Astrocyte (in vitro differentiated cells and primary cell): ENCODE results near the gene PAK6. TPM values are rescaled to one million over a fixed set of nuclear protein-coding genes. Genes with fewer than 3 reads are reported as not detected.

ENCODE experiments used
- DNase-seq: peaks from one replicate; pipeline ENCODE4 v3.0.0-alpha.2; 2010; ENCODE audit warnings: low read depth
- FAIRE-seq: peaks from 2 replicates; lab custom pipeline; 2011; peaks lifted over from hg19 to GRCh38; lab: Jason Lieb, UNC
- H2AFZ ChIP-seq: 2 replicates; pipeline ENCODE4 v1.6.0; 2012; ENCODE audit warnings: low read depth, low read length, inconsistent platforms
- H3K27ac ChIP-seq: 2 replicates; pipeline ENCODE4 v1.5.1; 2011; ENCODE audit warnings: low read depth, low read length, inconsistent platforms
- H3K27me3 ChIP-seq: 2 replicates; pipeline ENCODE4 v1.6.0; 2011; ENCODE audit warnings: low read length, inconsistent platforms; ENCODE audit not compliant: insufficient read depth
- H3K36me3 ChIP-seq: 2 replicates; pipeline ENCODE4 v1.5.1; 2011; ENCODE audit warnings: low read length, inconsistent platforms; ENCODE audit not compliant: insufficient read depth
- H3K4me1 ChIP-seq: 2 replicates; pipeline ENCODE4 v1.5.1; 2011; ENCODE audit warnings: low read length, inconsistent platforms; ENCODE audit not compliant: insufficient read depth
- H3K4me2 ChIP-seq: 2 replicates; pipeline ENCODE4 v1.6.0; 2012; ENCODE audit warnings: low read length, inconsistent platforms
- H3K4me3 ChIP-seq: 2 replicates; pipeline ENCODE4 v1.5.1; 2011; ENCODE audit warnings: low read depth, mild to moderate bottlenecking, low read length, inconsistent platforms; ENCODE audit not compliant: insufficient read depth
- H3K79me2 ChIP-seq: 2 replicates; pipeline ENCODE4 v1.6.0; 2012; ENCODE audit warnings: mild to moderate bottlenecking, low read length, inconsistent platforms; ENCODE audit not compliant: insufficient read depth
- H3K9ac ChIP-seq: 2 replicates; pipeline ENCODE4 v1.6.0; 2012; ENCODE audit warnings: mild to moderate bottlenecking, low read length, inconsistent platforms
- H3K9me3 ChIP-seq: 2 replicates; pipeline ENCODE4 v1.5.1; 2012; ENCODE audit warnings: low read depth, mild to moderate bottlenecking, low read length, inconsistent platforms; ENCODE audit not compliant: insufficient read depth
- H4K20me1 ChIP-seq: 2 replicates; pipeline ENCODE4 v1.6.0; 2012; ENCODE audit warnings: low read length, inconsistent platforms; ENCODE audit not compliant: insufficient read depth
- H3K27ac Mint-ChIP-seq: one replicate; pipeline ENCODE4 v1.8.0; 2021; ENCODE audit warnings: mild to moderate bottlenecking, mixed read lengths; ENCODE audit not compliant: unreplicated experiment
- H3K27me3 Mint-ChIP-seq: one replicate; pipeline ENCODE4 v1.8.0; 2021; ENCODE audit warnings: low read depth, mixed read lengths; ENCODE audit not compliant: unreplicated experiment
- H3K36me3 Mint-ChIP-seq: one replicate; pipeline ENCODE4 v1.8.0; 2021; ENCODE audit warnings: low read depth, mixed read lengths; ENCODE audit not compliant: unreplicated experiment
- H3K4me1 Mint-ChIP-seq: one replicate; pipeline ENCODE4 v1.8.0; 2021; ENCODE audit warnings: low read depth, mixed read lengths; ENCODE audit not compliant: unreplicated experiment
- H3K4me3 Mint-ChIP-seq: one replicate; pipeline ENCODE4 v1.8.0; 2021; ENCODE audit warnings: mild to moderate bottlenecking, moderate library complexity, mixed read lengths; ENCODE audit not compliant: unreplicated experiment
- H3K9me3 Mint-ChIP-seq: one replicate; pipeline ENCODE4 v1.8.0; 2021; ENCODE audit warnings: mild to moderate bottlenecking, mixed read lengths; ENCODE audit not compliant: unreplicated experiment
- EZH2 ChIP-seq: IDR thresholded peaks from 2 replicates; pipeline ENCODE4 v1.6.1; 2012; ENCODE audit warnings: mild to moderate bottlenecking, low read length, inconsistent platforms; ENCODE audit not compliant: insufficient read depth
- total RNA-seq: library from RNA; stranded (reverse); gene quantifications from 2 replicates; pipeline ENCODE4 v1.2.1, GENCODE V29; 2021
- TF ChIP-seq, protein P1 (sequence below): IDR thresholded peaks from 2 replicates; pipeline ENCODE4 v1.5.1; 2011; ENCODE audit warnings: low read depth, mild to moderate bottlenecking, inconsistent platforms, low read length, moderate library complexity; ENCODE audit not compliant: insufficient read depth

Gene PAK6
- total RNA-seq, 1 donor from 2014 or later, result 1.1 TPM

DNA sequence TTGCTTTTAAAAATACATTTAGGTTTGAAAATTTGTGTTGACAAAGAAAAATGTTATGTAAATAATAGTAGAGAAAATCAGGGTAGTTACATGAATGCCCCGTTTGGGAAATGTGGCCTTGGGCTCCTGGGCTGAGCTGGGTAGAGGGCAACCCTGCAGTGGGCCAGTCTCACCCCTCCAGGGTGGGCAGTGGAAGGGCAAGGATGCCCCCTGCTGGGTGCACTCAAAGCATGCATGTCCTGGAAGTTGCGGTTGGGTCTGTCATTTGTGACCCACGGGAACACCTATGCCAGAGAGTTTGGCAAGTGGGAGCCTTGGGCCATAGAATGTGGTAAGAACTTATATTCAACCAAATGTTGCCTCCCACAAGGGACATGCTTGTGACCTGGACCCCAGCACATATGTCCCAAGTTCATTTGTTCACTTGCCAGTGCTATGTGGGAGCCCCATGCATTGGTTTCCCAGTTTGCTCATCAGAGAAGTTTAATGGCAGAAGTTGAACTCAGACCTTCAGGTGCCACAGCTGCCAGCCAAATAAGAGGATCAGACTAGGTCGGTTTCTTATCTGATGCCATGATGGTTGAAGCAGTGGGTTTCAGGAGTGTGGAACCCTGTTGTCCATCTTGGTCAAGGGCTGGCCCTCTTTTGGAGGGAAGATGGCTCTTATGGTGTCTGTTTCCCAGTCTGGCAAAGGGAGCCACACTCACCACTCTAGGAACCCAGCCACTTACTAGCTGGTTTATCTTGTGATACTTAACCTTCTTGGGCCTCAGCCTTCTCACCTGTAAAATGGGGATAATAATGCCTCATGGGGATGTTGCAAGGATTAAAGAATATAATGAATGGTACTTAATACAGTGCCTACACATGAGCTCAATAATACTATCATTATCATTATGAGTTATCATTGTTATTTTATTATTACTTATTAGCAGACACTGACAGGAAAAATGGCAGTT lies 71.4 kb downstream of the PAK6 start:
- no peak overlapping the region for H3K4me3 ChIP-seq
- H2AFZ ChIP-seq, result no peak overlapping the region
- H3K4me1 ChIP-seq, result no peaks in the 10 kb centered on the region
- H3K9ac ChIP-seq, result no peak overlapping the region
- H3K27me3 ChIP-seq, result peaks cover 9% of the 10 kb centered on the region
- FAIRE-seq (no peak), DNase-seq (no peak)
- Mint-ChIP-seq H3K4me1 (peaks cover 10% of the 10 kb centered on the region), H3K36me3 (no peaks in the 10 kb centered on the region), H3K27ac (no peak overlapping the region), H3K27me3 (peaks cover 58% of the 10 kb centered on the region), H3K9me3 (no peaks in the 10 kb centered on the region), H3K4me3 (no peak overlapping the region)
- TF ChIP-seq, protein P1, sequence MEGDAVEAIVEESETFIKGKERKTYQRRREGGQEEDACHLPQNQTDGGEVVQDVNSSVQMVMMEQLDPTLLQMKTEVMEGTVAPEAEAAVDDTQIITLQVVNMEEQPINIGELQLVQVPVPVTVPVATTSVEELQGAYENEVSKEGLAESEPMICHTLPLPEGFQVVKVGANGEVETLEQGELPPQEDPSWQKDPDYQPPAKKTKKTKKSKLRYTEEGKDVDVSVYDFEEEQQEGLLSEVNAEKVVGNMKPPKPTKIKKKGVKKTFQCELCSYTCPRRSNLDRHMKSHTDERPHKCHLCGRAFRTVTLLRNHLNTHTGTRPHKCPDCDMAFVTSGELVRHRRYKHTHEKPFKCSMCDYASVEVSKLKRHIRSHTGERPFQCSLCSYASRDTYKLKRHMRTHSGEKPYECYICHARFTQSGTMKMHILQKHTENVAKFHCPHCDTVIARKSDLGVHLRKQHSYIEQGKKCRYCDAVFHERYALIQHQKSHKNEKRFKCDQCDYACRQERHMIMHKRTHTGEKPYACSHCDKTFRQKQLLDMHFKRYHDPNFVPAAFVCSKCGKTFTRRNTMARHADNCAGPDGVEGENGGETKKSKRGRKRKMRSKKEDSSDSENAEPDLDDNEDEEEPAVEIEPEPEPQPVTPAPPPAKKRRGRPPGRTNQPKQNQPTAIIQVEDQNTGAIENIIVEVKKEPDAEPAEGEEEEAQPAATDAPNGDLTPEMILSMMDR, result peak; percentile 59
- no peak for TF ChIP-seq EZH2
- H3K36me3 ChIP-seq, result no peaks in the 10 kb centered on the region
- H3K79me2 ChIP-seq, result no peaks in the 10 kb centered on the region
- H4K20me1 ChIP-seq, result no peaks in the 10 kb centered on the region
- no peak overlapping the region for H3K27ac ChIP-seq
- no peaks in the 10 kb centered on the region for H3K9me3 ChIP-seq
- no peak overlapping the region for H3K4me2 ChIP-seq

GRCh38 chr15:40310993-40311392 lies 72.1 kb downstream of the PAK6 start:
- no peak overlapping the region for H3K4me3 Mint-ChIP-seq
- no peak overlapping the region for H3K4me3 ChIP-seq
- H3K9me3 Mint-ChIP-seq, result no peaks in the 10 kb centered on the region
- DNase-seq (no peak), FAIRE-seq (no peak)
- H3K4me2 ChIP-seq, result no peak overlapping the region
- no peaks in the 10 kb centered on the region for H3K9me3 ChIP-seq
- no peaks in the 10 kb centered on the region for H3K36me3 Mint-ChIP-seq
- no peak overlapping the region for H3K27ac Mint-ChIP-seq
- H2AFZ ChIP-seq, result no peak overlapping the region
- H3K79me2 ChIP-seq, result no peaks in the 10 kb centered on the region
- TF ChIP-seq, protein P1, result no peak
- TF ChIP-seq EZH2, result no peak
- no peaks in the 10 kb centered on the region for H3K4me1 ChIP-seq
- no peak overlapping the region for H3K9ac ChIP-seq
- peaks cover 53% of the 10 kb centered on the region for H3K27me3 Mint-ChIP-seq
- peaks cover 12% of the 10 kb centered on the region for H3K4me1 Mint-ChIP-seq
- no peaks in the 10 kb centered on the region for H4K20me1 ChIP-seq
- no peaks in the 10 kb centered on the region for H3K36me3 ChIP-seq
- peaks cover 9% of the 10 kb centered on the region for H3K27me3 ChIP-seq
- no peak overlapping the region for H3K27ac ChIP-seq
